GM18517 (cell line): Measurements from ENCODE around the gene GTF3C4.

ENCODE experiments used
- ATAC-seq: cut with Tn5 transposase; IDR thresholded peaks from one replicate; pipeline ENCODE4 v1.9.1; 2021; ENCODE audit warnings: mild to moderate bottlenecking, moderate library complexity; ENCODE audit not compliant: unreplicated experiment

GTF3C4 gene

DNA sequence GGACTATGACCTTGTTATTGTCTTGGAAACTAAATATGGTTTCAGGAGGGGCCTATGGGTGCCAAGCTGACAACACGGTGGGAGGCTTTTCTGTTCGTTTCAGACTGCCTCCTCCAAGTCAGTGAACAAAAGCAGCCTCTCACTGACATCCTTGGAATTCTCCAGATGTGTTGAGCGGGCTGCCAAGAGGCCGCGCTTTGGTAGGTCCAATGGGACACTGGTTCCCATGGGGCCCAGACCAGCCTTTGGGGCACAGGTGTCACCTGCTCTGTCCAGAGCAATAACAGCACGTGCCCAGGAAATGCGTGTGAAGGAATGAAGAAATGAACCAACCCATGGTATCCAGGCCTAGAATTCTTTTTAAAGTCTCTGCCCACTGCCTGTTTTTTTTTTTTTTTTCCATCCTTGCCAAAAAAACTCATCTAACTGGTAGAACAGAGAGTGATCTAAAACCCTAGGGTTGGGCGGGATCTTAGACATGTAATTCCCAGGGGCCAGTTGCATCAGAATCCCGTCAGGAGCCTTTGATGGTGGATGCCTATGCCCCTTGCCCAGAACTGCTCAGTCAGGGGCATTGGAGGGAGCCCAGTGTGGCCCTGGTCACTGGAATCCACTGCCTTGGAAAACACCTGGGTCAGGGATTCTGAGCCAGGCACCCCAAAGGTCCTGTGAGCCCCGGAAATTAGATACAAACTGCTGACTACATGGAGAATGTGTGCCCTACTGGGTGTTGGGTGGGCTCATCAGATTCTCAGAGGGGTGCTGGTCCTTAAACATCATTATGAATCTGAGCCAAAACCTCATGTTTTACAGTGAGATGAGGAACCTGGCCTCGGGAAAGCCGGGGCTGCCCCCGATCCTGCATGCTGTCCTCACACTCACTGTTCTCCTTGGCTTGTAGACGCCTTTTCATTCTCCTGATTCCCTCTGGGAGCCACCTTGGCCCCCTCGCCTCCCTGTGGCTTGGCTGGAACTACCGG lies 60.1 kb downstream of the GTF3C4 start:
- no peak for ATAC-seq

DNA sequence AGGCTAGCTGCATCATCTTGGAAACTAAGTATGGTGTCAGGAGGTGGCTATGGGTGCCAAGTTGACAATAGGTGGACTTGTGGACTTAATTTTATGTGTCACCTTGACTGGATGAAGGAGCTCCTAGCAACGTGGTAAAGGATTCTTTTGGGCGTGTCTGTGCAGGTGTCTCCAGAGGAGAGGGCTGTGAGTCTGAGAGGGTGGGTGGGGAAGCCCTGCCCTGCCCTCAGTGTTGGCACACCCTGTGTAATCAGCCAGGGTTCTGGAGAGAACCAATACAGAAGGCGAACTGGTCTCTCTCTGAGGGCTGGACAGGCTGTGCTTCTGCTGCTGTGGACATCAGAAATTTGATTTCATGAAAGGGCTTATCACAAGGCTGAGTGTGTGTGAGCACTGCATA lies 61.0 kb downstream of the GTF3C4 start:
- ATAC-seq, result no peak

DNA sequence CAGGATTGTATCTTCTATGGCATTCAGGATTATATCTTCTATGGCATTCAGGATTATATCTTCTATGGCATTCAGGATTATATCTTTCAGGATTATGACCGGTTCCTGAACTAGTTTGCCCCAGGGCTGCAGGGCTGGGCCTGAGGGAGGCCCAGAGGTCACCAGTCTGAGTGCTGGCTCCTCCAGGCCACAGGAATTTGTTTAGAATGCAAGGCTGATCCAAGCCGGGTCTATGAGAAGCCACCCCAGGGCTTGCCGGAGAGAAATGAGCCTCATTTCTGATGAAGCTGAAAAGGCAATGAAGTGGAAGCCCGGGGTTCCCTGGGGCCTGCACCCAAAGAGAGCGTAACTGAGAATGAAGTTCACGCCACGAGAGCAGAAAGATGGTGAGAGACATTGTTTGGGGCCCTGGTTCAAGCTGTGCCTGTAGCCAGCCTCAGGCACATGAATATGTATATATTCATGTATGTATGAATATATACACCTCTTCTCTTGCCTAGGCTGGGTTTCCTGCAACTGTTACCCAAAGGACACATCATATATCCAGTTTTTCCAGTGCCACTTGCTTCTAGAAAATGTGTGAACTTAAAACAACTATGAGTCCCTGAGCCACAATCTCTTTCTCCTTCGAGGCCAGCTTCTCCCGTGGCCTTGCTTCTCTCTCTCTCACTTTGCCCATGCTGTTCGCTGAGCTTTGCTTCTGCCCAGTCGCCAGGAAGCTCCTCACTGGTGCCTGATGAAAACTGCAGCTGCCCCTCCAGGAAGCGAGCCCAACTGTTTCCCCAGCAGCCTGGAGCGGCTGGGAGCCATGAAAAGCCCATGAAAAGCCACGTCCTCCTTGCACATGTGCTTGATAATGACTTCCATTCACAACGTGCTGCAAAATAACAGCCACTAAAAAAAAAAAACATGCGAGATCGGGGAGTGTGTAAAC lies 62.3 kb downstream of the GTF3C4 start:
- ATAC-seq, result no peak

DNA sequence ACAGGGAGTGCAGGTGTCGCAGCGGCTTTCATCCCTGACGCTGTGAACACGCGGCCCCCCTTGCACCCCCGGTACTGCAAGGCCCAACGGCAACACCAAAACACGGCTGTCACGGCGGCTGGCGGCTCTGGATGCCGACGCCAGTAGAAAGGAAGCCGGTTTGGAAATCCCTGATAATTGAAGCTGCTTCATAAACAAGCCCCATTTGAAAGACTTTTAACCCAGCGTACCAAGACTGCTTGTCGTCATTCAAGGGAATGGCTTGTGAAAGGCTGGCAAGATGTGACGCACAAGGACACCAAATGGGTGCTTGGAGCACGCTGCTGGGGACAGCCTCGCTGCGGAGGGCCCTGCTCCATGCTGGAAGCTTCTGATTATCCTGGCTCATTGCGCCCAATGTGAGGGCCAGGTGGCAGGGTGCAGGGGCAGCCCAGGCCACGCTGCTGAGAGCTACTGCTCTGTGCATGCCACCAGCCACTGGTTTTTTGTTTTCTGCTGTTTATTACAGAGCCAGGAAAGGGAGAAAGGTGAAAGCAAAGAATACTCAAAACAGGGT lies 63.1 kb downstream of the GTF3C4 start:
- ATAC-seq, result no peak

DNA sequence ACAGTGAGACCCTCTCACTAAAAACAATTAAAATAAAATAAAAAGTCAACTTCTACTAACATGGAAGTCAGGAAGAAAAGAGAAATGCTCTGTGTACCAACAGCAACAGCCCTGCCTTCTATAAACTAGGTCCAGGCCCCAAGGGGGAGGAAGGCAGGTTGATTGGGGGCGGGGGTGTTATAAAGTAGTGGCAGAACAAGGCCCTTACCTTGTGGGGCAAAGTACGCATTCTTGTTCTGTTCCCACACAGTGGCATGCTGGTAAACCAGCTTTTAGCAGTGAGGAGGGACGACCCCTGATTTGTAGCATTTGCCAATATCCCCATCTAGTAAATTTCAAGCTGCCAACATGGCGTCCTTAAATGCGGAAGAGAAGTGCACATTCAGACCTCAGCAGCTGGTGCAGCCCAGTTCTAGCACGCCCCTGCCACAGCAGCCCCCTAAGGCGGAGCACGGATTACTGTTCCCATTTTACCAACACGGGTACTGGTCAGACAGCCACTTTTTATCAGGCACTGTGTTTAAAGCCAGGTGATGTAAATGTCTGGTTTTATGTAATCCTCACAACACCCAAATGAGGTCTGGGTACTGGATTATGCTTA lies 69.5 kb downstream of the GTF3C4 start:
- ATAC-seq, result no peak

DNA sequence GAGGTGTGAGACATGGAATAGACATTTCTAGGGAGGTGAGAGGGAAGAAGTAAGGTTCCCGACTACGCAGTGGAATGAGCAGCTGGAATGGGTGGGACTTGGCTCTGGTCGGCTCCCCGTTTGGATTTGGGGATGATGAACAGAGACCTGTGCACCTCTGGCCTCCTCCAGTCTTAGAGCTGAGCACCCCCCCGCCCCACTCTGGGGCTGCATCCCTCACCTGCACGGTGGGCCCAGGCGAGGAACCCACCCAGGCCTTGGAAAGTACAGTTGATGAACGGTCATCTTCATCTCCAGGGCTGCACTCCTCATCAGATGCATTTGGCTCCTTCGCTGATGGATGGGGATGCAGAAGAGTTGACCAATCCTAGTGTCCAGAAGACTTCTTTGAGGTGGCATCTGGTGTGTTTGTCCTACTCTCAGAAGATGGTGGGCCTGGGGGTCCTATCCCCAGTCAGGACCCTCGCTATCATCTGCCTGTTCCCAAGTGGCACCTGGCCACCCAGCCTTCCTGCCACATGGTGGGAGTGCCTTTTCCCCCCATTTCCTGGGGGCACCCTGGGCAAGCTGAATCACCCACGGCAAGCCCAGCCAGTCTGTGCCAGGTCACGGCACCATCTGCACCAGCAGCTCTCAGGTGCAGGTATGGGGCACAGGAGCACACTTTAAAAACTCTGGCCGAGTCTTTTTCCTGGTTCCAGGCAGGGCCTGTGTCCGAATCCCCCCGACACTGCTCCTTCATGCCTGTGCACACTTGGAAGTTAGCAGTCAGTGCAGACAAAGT lies 70.5 kb downstream of the GTF3C4 start:
- ATAC-seq, result no peak

DNA sequence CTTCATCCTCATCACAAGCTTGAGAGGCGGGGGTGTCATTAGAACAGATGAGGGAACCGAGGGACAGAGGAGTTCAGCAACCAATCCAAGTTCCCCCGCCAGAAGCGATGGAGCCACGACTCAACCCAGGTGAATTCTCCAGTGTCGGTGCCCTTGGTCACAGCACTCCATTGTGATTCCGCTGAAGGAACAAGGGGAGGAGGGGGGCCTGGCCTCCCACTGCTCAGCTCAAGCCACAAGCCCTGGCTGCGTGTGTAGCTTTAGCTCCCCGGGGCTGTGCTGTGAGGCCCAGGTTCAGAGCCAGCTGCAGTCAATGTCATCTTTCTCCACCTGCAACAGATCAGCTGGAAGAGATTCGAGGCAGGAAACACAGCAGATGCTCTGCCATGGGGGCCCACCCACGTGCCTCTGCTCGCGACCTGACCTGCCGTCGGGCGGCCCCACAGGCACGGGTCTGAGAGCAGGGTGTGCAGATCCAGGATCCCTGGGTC lies 72.6 kb downstream of the GTF3C4 start:
- ATAC-seq, result no peak

DNA sequence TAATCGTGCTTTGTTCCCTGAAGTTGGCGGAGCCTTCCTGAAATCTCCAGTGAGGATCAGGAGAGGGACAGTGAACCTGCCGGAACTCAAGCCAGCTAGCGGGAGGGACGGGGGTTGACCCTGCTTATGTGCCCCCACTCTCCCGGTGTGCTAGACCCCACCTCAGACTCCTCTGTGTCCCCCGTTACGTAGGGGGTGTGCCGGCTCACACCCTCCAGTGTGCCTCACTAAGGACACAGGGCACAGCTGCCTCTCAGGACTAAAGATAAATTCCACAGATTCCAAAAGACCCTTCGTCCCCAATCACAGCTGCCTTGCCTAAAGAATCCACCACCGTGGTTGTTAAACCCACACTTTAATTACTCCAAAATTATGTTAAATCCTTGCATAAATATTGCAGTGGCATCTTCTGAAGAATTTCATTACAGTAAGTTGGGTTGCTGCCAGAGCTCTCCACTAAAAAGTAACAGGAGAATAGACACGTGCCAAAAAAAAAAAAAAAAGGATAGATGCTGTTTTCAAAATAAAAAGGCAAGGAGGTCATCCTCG lies 73.7 kb downstream of the GTF3C4 start:
- no peak for ATAC-seq
